Dendritic cell treated with granulocyte-macrophage colony-stimulating factor and Interleukin-4, amounts not matched to agents 40 ng/mL and 50 ng/mL, for 4 days (primary cell): ENCODE data around the gene TFIP11.
"Not testable (repeated sequence)": the region's sequence is repeated elsewhere in the genome, so short reads cannot be mapped to it uniquely, and the experiment has no call there.

ENCODE experiments used
- H3K27ac Mint-ChIP-seq: one replicate; pipeline ENCODE4 v1.8.0; 2022; ENCODE audit warnings: mild to moderate bottlenecking, mixed read lengths
- H3K27me3 Mint-ChIP-seq: one replicate; pipeline ENCODE4 v1.8.0; 2022; ENCODE audit warnings: mild to moderate bottlenecking, mixed read lengths
- H3K36me3 Mint-ChIP-seq: one replicate; pipeline ENCODE4 v1.8.0; 2022; ENCODE audit warnings: low read depth, mixed read lengths
- H3K4me1 Mint-ChIP-seq: one replicate; pipeline ENCODE4 v1.8.0; 2022; ENCODE audit warnings: low read depth, mixed read lengths
- H3K4me3 Mint-ChIP-seq: one replicate; pipeline ENCODE4 v1.8.0; 2022; ENCODE audit warnings: mild to moderate bottlenecking, moderate library complexity, mixed read lengths
- H3K9me3 Mint-ChIP-seq: one replicate; pipeline ENCODE4 v1.8.0; 2022; ENCODE audit warnings: mixed read lengths
- intact Hi-C: fragments of 100-400 bp; cut with micrococcal nuclease; formaldehyde crosslinking; loops from one replicate; pipeline ENCODE4 v1.15.0; 2022

Gene TFIP11

DNA sequence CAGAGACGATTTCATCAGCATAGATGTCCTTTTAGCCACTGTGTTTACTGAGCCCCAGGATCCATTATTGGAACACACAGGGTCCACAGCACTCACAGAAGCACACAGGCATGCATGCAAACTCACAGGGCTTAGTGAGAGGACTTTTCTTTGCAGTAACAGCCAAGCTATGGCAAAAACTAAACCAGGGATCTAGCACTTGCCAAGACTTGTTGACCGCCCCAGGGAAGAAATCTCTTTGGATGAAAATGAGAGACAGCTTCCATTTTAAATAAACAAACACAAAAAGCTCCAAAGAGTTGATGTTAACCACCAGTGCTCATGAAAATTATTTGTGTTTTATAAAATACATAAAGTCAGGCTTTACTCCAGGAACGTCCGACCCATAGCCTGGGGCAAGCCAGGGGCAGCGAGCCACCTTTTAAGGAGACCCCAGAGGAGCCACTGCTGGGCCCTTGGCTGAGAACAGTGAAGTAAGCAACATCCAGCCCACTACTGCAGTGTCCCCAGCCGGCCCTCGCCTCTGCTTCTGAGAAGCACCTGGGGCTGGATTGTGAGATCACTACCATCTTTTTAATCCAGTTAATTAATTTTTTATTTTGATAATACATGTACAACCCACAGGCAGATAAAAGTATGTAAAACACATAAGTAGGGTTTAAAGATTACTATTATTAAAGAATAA is 22.0 kb upstream of the TFIP11 start:
- no peak overlapping the region for H3K4me3 Mint-ChIP-seq
- peaks cover 90% of the 10 kb centered on the region for H3K36me3 Mint-ChIP-seq
- peaks cover 24% of the 10 kb centered on the region for H3K4me1 Mint-ChIP-seq
- no peak overlapping the region for H3K27ac Mint-ChIP-seq
- no peaks in the 10 kb centered on the region for H3K27me3 Mint-ChIP-seq
- H3K9me3 Mint-ChIP-seq, result no peaks in the 10 kb centered on the region
- intact Hi-C loops, result no loop called here

DNA sequence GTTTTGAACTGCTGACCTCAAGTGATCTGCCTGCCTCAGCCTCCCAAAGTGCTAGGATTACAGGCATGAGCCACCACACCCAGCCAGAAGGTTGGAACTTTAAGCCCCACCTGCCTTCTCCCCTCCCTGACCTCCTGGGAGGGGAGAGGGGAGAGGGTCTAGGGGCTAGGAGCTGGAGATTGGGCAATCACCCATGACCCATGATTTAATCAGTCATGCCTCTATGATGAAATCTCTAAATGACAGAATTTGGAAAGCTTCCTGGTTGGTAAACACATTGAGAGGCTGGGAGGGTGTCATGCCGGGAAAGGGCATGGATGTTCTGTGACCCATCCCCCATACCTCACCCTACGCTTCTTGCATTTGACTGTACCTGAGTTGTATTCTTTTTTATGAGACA is 17.1 kb upstream of the TFIP11 start:
- H3K36me3 Mint-ChIP-seq, result peaks cover 96% of the 10 kb centered on the region
- intact Hi-C loops, result no loop called here
- H3K4me1 Mint-ChIP-seq, result peaks cover 12% of the 10 kb centered on the region
- H3K9me3 Mint-ChIP-seq, result no peaks in the 10 kb centered on the region
- peak overlapping the region; percentile 28 for H3K27ac Mint-ChIP-seq
- no peaks in the 10 kb centered on the region for H3K27me3 Mint-ChIP-seq
- H3K4me3 Mint-ChIP-seq, result no peak overlapping the region

DNA sequence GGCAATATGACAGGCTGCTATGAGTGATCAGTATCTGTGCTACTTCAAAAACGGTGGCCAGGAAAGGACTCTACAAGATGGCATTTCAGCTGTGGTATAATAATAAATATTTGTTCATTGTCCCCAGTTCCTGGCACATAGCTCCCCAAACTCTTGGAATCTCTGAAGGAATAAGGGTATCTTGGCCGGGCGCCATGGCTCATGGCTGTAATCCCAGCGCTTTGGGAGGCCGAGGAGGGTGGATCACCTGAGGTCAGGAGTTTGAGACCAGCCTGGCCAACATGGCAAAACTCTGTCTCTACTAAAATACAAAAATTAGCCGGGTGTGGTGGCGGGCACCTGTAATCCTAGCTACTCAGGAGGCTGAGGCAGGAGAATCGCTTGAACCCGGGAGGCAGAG is 16.2 kb upstream of the TFIP11 start:
- H3K9me3 Mint-ChIP-seq, H3K27me3 Mint-ChIP-seq, intact Hi-C loops, H3K27ac Mint-ChIP-seq, H3K4me3 Mint-ChIP-seq: not testable (repeated sequence)
- Mint-ChIP-seq H3K4me1 (peaks cover 12% of the 10 kb centered on the region), H3K36me3 (peaks cover 99% of the 10 kb centered on the region)

DNA sequence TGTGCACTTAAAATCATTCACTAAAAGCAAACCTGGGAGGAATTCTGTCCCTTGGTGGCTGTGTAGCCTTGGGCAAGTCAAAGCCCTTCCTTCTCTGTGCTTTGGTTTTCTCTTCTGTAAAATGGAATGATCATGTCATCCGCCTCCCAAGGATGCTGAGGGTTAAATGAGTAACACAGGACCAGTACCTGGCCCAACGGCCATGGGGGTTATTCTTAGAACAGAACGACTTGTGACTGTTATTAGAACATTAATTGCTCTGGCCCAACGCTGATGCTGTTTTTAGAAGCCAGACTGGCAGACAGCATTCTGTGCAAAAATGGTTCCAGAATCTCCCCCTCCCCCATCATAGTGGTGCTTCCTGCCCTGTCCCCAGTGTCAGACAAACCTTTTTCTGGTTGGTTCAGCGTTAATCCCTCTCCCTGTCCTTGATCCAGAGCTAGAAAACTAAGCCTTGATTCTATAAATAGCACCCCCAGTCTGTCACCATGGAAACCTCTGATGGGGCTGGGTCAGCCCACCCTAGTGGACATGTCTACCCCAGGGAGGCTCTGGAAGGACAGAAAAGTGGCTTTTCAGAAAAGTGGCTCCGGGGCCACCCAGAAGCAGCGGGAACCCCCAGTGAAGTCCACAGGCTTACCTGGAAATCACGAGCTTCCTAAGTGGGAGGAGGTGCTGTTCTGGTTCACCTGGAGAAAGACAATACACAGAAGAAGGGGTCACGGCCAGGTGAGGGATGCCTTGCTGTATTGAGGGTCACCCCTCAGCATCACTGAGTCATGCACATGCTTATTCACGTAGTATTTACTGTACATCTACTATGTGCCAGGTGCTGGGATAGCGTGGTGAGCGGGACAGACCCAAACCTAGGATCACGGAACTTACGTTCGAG is 15.5 kb upstream of the TFIP11 start:
- intact Hi-C loops, result no loop called here
- H3K27ac Mint-ChIP-seq, result no peak overlapping the region
- peaks cover 12% of the 10 kb centered on the region for H3K4me1 Mint-ChIP-seq
- peaks cover 97% of the 10 kb centered on the region for H3K36me3 Mint-ChIP-seq
- no peak overlapping the region for H3K4me3 Mint-ChIP-seq
- no peaks in the 10 kb centered on the region for H3K27me3 Mint-ChIP-seq
- no peaks in the 10 kb centered on the region for H3K9me3 Mint-ChIP-seq

DNA sequence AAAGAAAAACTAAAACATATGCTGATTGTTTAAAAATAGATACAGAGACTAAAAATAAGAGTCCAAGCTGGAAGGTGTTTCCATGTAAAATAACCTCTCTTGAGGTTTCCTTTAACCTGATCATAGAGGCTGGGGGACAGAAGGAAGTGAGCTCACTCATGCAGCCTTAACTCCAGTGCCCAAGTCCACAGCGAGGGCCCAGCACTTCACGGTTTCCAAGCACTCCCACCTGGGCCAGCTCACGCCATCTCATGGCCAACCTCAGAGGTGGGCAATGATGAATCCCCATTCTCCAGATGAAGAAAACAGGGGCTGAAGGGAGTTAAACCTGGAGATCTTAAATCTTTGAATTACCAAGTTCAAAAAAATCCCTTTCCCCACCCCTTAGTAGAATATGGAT is 14.9 kb upstream of the TFIP11 start:
- Mint-ChIP-seq H3K27ac (no peak overlapping the region), H3K36me3 (peaks cover 97% of the 10 kb centered on the region), H3K27me3 (no peaks in the 10 kb centered on the region), H3K4me1 (peaks cover 12% of the 10 kb centered on the region), H3K4me3 (no peak overlapping the region), H3K9me3 (no peaks in the 10 kb centered on the region)
- intact Hi-C loops, result no loop called here

DNA sequence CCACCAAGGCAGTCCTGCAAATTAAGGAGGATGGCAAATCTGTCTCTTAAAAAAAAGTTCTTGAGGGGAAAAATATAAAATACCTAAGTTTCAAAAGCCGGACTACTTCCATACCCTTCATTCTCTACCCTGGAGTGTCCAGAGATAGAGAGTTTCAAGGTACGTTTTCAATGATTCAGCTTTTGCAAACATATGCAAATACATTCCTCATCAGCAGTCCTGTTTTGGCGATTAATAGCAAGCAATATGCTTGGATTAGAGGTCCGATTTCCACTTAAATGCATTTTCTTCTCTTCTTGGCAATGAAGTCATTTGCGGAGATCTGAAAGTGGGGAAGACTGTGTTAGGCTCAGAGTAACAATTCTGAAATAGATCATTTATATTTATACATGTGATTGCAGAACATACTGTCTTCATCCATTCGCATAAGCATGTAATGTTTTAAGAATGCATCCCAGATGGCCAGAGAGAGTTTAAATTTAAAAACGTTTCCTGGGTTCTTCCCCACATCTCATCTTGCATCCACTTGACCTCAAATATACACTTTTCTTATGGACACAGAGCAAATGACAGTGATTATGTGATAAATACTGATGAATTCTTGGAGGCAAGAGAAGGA is 13.8 kb upstream of the TFIP11 start:
- H3K4me1 Mint-ChIP-seq, result peaks cover 12% of the 10 kb centered on the region
- no peaks in the 10 kb centered on the region for H3K9me3 Mint-ChIP-seq
- H3K36me3 Mint-ChIP-seq, result peaks cover 87% of the 10 kb centered on the region
- H3K27ac Mint-ChIP-seq, result no peak overlapping the region
- H3K27me3 Mint-ChIP-seq, result no peaks in the 10 kb centered on the region
- intact Hi-C loops, result no loop called here
- H3K4me3 Mint-ChIP-seq, result no peak overlapping the region

DNA sequence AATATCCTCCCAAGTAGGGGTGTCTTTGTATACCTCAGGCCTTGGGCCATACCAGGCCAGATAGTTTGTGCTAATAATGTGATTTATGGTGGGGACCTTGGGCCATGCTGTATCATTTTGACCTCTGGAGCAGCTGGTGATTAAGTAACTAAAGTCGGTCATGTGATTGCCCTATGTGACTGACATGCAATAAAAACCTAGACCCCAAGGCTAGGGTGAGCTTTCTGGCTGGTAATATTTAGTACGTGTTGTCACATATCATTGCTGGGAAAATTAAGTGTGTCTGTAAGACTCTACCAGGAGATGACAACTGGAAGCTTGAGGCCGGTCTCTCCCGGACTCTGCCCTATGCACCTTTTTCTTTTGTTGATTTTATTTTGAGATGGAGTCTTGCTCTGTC is 12.6 kb upstream of the TFIP11 start:
- H3K27ac Mint-ChIP-seq, result no peak overlapping the region
- intact Hi-C loops, result no loop called here
- no peak overlapping the region for H3K4me3 Mint-ChIP-seq
- no peaks in the 10 kb centered on the region for H3K27me3 Mint-ChIP-seq
- peaks cover 75% of the 10 kb centered on the region for H3K36me3 Mint-ChIP-seq
- H3K9me3 Mint-ChIP-seq, result no peaks in the 10 kb centered on the region
- peaks cover 6% of the 10 kb centered on the region for H3K4me1 Mint-ChIP-seq

DNA sequence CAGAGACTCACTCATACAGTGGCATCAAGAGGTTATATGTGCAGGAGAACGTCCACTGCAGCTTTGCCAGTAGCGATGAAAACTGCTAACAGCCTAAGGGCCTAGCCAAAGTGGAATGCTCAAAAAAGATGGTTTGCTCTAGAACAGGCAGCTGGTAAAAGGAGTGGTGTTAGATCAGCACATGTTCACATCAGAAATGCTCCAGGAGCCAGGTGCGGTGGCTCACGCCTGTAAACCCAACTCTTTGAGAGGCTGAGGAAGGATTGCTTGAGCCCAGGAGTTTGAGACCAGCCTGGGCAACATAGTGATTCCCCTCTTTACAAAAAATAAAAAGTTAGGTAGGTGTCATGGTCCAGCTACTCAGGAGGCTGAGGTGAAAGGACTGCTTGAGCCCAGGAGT is 10.3 kb upstream of the TFIP11 start:
- no peak overlapping the region for H3K4me3 Mint-ChIP-seq
- no peaks in the 10 kb centered on the region for H3K27me3 Mint-ChIP-seq
- no peaks in the 10 kb centered on the region for H3K4me1 Mint-ChIP-seq
- H3K36me3 Mint-ChIP-seq, result peaks cover 52% of the 10 kb centered on the region
- no peaks in the 10 kb centered on the region for H3K9me3 Mint-ChIP-seq
- no peak overlapping the region for H3K27ac Mint-ChIP-seq
- intact Hi-C loops, result no loop called here

DNA sequence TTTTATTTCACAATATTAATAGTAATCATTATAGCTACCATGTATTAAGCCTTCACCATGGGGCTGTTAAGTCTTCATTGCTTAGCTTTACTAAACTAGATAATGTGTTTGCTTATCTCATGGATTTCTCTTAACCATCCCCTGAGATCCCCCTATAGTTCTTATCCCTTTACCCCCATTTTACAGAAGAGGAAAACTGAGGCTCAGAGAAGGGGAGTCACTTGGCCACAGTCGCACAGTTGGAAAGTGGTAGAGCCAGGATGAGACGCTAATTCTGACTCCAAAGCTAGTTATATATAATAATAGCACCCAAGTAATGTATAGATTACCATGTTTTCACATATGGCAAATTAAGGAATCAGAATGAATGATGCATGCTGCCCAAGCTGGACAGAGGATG is 9.7 kb upstream of the TFIP11 start:
- no peaks in the 10 kb centered on the region for H3K9me3 Mint-ChIP-seq

DNA sequence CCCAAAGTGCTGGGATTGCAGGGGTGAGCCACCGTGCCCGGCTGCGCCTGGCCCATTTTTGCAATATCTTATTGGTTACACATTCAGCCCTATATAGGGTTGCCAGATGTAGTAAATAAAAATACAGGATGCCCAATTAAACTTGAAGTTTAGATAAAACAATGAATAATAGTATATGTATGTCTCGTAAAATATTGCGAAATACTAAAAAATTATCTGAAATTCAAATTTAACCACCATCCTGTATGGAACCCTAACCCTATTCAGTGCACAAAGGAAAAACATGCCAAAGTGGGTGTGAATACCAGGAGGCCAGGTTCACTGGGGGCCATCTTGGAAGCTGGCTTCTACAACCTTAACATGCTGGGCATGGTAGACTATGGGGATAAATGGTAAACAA is 5.2 kb upstream of the TFIP11 start:
- no peaks in the 10 kb centered on the region for H3K27me3 Mint-ChIP-seq
- no peak overlapping the region for H3K4me3 Mint-ChIP-seq
- no peak overlapping the region for H3K27ac Mint-ChIP-seq
- peaks cover 16% of the 10 kb centered on the region for H3K4me1 Mint-ChIP-seq
- peaks cover 5% of the 10 kb centered on the region for H3K36me3 Mint-ChIP-seq
- H3K9me3 Mint-ChIP-seq, result no peaks in the 10 kb centered on the region
- intact Hi-C loops, result no loop called here

More for the DNA sequence above, 9.7 kb upstream of the TFIP11 start:
- no peak overlapping the region for H3K4me3 Mint-ChIP-seq
- intact Hi-C loops, result no loop called here
- no peak overlapping the region for H3K27ac Mint-ChIP-seq
- H3K4me1 Mint-ChIP-seq, result no peaks in the 10 kb centered on the region
- no peaks in the 10 kb centered on the region for H3K27me3 Mint-ChIP-seq
- H3K36me3 Mint-ChIP-seq, result peaks cover 46% of the 10 kb centered on the region

DNA sequence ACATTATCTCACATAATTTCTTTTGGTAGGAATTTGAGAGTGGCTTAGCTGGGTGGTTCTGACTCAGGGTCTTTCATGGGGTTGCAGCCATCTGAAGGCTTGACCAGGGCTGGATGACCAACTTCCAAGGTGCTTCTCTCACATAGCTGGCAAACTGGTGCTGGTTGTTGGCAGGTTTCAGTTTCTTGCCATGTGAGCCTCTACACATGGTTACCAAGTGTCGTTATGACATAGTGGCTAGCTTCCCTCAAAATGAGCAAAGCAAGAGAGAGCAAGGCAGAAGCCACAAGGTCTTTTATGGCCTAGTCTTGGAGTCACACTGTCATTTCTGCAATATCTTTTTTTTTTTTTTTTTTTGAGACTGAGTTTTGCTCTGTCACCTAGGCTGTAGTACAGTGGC is 4.2 kb upstream of the TFIP11 start:
- Mint-ChIP-seq H3K4me3 (no peak overlapping the region), H3K36me3 (peaks cover 7% of the 10 kb centered on the region), H3K9me3 (no peaks in the 10 kb centered on the region), H3K4me1 (peaks cover 21% of the 10 kb centered on the region), H3K27me3 (no peaks in the 10 kb centered on the region), H3K27ac (no peak overlapping the region)
- intact Hi-C loops, result no loop called here

DNA sequence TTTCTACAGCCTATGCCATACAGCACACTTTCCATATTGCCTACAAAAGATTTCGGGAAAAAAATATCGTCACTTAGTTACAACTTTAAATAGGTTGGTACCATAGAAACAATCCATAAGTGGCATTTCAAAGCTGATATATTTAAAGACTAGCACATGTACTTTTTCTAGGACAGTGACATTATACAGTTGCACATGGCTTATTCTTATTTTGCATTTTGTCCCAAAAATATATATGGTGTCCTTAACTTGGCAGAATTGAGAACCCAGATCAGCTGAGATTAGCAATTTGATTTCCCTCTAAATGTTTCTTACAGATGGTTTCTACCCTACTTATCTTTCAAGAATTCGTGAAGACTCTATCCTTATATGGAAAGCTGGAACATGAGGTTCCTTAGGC is 3.7 kb upstream of the TFIP11 start:
- intact Hi-C loops, result no loop called here
- peaks cover 27% of the 10 kb centered on the region for H3K4me1 Mint-ChIP-seq
- no peaks in the 10 kb centered on the region for H3K9me3 Mint-ChIP-seq
- H3K27me3 Mint-ChIP-seq, result no peaks in the 10 kb centered on the region
- H3K36me3 Mint-ChIP-seq, result peaks cover 7% of the 10 kb centered on the region
- no peak overlapping the region for H3K27ac Mint-ChIP-seq
- no peak overlapping the region for H3K4me3 Mint-ChIP-seq

DNA sequence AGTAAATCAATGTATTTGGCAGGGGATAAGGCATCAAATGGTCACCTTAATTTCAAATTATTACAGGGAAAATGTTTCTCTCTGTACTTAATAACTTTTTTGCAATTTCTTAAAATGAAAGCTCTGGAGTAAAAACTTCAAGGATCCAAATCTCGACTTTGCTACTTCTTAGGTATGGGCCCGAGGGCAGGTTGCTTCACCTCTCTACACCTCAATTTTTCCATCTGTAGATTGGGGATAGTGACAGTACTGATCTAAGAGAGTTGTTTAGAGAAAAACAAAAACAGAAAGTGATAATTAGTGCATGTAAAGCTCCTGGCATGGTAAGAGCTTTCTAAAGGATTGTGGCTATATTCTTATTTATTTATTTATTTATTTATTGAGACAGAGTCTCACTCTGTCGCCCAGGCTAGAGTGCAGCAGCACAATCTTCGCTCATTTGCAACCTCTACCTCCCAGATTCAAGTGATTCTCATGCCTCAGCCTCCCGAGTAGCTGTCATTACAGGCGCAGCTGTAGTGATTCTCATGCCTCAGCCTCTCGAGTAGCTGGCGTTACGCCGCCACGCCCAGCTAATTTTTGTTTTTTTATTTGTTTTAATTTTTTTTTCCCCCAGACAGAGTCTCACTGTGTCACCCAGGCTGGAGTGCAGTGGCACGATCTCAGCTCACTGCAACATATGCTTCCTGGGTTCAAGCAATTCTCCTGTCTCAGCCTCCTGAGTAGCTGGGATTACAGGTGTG is 2.3 kb upstream of the TFIP11 start:
- Mint-ChIP-seq H3K36me3 (peaks cover 18% of the 10 kb centered on the region), H3K4me3 (no peak overlapping the region), H3K27me3 (no peaks in the 10 kb centered on the region), H3K27ac (no peak overlapping the region), H3K4me1 (peaks cover 31% of the 10 kb centered on the region), H3K9me3 (no peaks in the 10 kb centered on the region)
- intact Hi-C loops, result no loop called here

DNA sequence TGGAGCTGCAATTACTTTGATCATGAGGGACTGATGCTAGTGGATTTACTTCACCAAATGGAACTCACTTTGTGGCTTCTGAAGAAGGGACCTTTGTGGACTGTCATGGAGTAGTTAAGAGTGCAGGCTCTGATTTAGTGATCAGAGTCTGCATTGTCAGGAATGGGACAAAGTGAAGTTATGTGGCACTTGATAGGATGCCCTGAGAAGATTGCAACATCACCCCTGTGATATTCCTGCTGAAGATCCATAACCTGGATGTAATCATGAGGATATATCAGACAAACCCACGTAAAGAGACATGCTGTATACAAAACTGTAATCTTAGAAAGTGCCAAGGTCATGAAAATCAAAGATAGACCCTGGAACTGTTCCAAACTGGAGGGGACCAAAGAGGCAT is 1.6 kb upstream of the TFIP11 start:
- H3K36me3 Mint-ChIP-seq, result peaks cover 26% of the 10 kb centered on the region
- peak overlapping the region; percentile 55 for H3K27ac Mint-ChIP-seq
- H3K9me3 Mint-ChIP-seq, result no peaks in the 10 kb centered on the region
- intact Hi-C loops, result loop anchor here (2.0 kb wide), 1 partner anchor 159 kb away; no protein-coding TSS in a partner anchor
- H3K4me1 Mint-ChIP-seq, result peaks cover 31% of the 10 kb centered on the region
- no peaks in the 10 kb centered on the region for H3K27me3 Mint-ChIP-seq
- no peak overlapping the region for H3K4me3 Mint-ChIP-seq
